Activated CD8-positive, alpha-beta memory T cell treated with anti-CD3 and anti-CD28 coated beads, Interleukin-2, amount 10 ng/mL, durations not matched to agents 7 days and 5 days (primary cell): ENCODE results near the gene TAS2R3. TPM values are rescaled to one million over a fixed set of nuclear protein-coding genes. Genes with fewer than 3 reads are reported as not detected.

Experiments used
- ATAC-seq: fragments of 150-1000 bp; cut with Tn5 transposase; one replicate; pipeline ENCODE4 v1.10.0; 2021; ENCODE audit warnings: moderate library complexity
- CTCF ChIA-PET: fragments of 350-600 bp; sonication (Branson Sonifier 250); formaldehyde crosslinking; loops from one replicate; lab custom pipeline; 2021; ENCODE audit warnings: antibody characterized with exemption; lab: Charles Lee
- DNase-seq: peaks from one replicate; pipeline ENCODE4 v3.0.0-alpha.2; 2020
- H3K27ac Mint-ChIP-seq: one replicate; pipeline ENCODE4 v1.8.0; 2021; ENCODE audit warnings: mild to moderate bottlenecking, mixed read lengths
- H3K27me3 Mint-ChIP-seq: one replicate; pipeline ENCODE4 v1.8.0; 2021; ENCODE audit warnings: mixed read lengths
- H3K36me3 Mint-ChIP-seq: one replicate; pipeline ENCODE4 v1.8.0; 2021; ENCODE audit warnings: mild to moderate bottlenecking, mixed read lengths
- H3K4me1 Mint-ChIP-seq: one replicate; pipeline ENCODE4 v1.8.0; 2021; ENCODE audit warnings: mixed read lengths
- H3K4me3 Mint-ChIP-seq: one replicate; pipeline ENCODE4 v1.8.0; 2021; ENCODE audit warnings: mild to moderate bottlenecking, moderate library complexity, mixed read lengths
- H3K9me3 Mint-ChIP-seq: one replicate; pipeline ENCODE4 v1.8.0; 2022; ENCODE audit warnings: low read depth, mixed read lengths
- total RNA-seq, 2 experiments: library from RNA; stranded (reverse); gene quantifications; one replicate each; pipeline ENCODE4 v1.2.3, GENCODE V29; 2021

The TAS2R3 gene, protein sequence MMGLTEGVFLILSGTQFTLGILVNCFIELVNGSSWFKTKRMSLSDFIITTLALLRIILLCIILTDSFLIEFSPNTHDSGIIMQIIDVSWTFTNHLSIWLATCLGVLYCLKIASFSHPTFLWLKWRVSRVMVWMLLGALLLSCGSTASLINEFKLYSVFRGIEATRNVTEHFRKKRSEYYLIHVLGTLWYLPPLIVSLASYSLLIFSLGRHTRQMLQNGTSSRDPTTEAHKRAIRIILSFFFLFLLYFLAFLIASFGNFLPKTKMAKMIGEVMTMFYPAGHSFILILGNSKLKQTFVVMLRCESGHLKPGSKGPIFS
- under 1 TPM; 0.70 to 0.75 TPM for total RNA-seq

- DNase-seq (no peak), ATAC-seq (no peak)
- Mint-ChIP-seq H3K4me3 (no peak within 1 kb of the TSS), H3K27me3 (no peaks in the 10 kb centered on the region), H3K4me1 (no peaks in the 10 kb centered on the region), H3K36me3 (peaks cover 35% of the 10 kb centered on the region), H3K9me3 (no peaks in the 10 kb centered on the region), H3K27ac (no peak within 1 kb of the TSS)
- CTCF ChIA-PET = interaction anchor here (1.2 kb wide), 1 partner anchor 109 kb away, joined by 5 read pairs; no protein-coding TSS in a partner anchor
Observed at GRCh38 chr7:141763797-141764196, at the start of gene TAS2R3. TAS2R3 (plus strand) TSS chr7:141764097; CDS start chr7:141764159, 62 bp downstream.

GRCh38 chr7:141714571-141714970, 49.3 kb upstream of the TAS2R3 start:
- peaks cover 4% of the 10 kb centered on the region for H3K36me3 Mint-ChIP-seq
- H3K9me3 Mint-ChIP-seq = no peaks in the 10 kb centered on the region
- ATAC-seq (no peak), DNase-seq (no peak)
- peaks cover 3% of the 10 kb centered on the region for H3K27me3 Mint-ChIP-seq
- no peak overlapping the region for H3K27ac Mint-ChIP-seq
- CTCF ChIA-PET = interaction anchor here (0.9 kb wide), 1 partner anchor 23 kb away, joined by 3 read pairs; the partner anchor contains the start of gene SSBP1
- H3K4me3 Mint-ChIP-seq = no peak overlapping the region
- H3K4me1 Mint-ChIP-seq = peaks cover 19% of the 10 kb centered on the region

GRCh38 chr7:141715018-141715417, 48.9 kb upstream of the TAS2R3 start:
- H3K27ac Mint-ChIP-seq = no peak overlapping the region

GRCh38 chr7:141715794-141716689, 47.9 kb upstream of the TAS2R3 start:
- ATAC-seq = no peak
- CTCF ChIA-PET = interaction anchor here (1.0 kb wide), 2 partner anchors 14 to 57 kb away, joined by 3 read pairs; no protein-coding TSS in a partner anchor

More at GRCh38 chr7:141715018-141715417, 48.9 kb upstream of the TAS2R3 start:
- H3K4me1 Mint-ChIP-seq = peaks cover 22% of the 10 kb centered on the region
- DNase-seq = no peak
- CTCF ChIA-PET = interaction anchor here (1.0 kb wide), 1 partner anchor 56 kb away, joined by 3 read pairs; no protein-coding TSS in a partner anchor
- peaks cover 3% of the 10 kb centered on the region for H3K27me3 Mint-ChIP-seq
- no peaks in the 10 kb centered on the region for H3K9me3 Mint-ChIP-seq
- H3K36me3 Mint-ChIP-seq = peaks cover 4% of the 10 kb centered on the region
- ATAC-seq = no peak
- H3K4me3 Mint-ChIP-seq = no peak overlapping the region

GRCh38 chr7:141717450-141717849, 46.4 kb upstream of the TAS2R3 start:
- CTCF ChIA-PET = interaction anchor here (1.2 kb wide), 1 partner anchor 184 kb away, joined by 3 read pairs; no protein-coding TSS in a partner anchor
- no peaks in the 10 kb centered on the region for H3K36me3 Mint-ChIP-seq
- peaks cover 8% of the 10 kb centered on the region for H3K4me1 Mint-ChIP-seq
- H3K4me3 Mint-ChIP-seq = no peak overlapping the region
- DNase-seq = no peak
- H3K27me3 Mint-ChIP-seq = peaks cover 3% of the 10 kb centered on the region
- no peak overlapping the region for H3K27ac Mint-ChIP-seq
- no peaks in the 10 kb centered on the region for H3K9me3 Mint-ChIP-seq
- ATAC-seq = no peak

More at GRCh38 chr7:141715794-141716689, 47.9 kb upstream of the TAS2R3 start:
- Mint-ChIP-seq H3K27ac (no peak overlapping the region), H3K36me3 (peaks cover under 1% of the 10 kb centered on the region), H3K27me3 (peaks cover 3% of the 10 kb centered on the region), H3K9me3 (no peaks in the 10 kb centered on the region), H3K4me3 (no peak overlapping the region), H3K4me1 (peaks cover 22% of the 10 kb centered on the region)
- DNase-seq = no peak

DNA sequence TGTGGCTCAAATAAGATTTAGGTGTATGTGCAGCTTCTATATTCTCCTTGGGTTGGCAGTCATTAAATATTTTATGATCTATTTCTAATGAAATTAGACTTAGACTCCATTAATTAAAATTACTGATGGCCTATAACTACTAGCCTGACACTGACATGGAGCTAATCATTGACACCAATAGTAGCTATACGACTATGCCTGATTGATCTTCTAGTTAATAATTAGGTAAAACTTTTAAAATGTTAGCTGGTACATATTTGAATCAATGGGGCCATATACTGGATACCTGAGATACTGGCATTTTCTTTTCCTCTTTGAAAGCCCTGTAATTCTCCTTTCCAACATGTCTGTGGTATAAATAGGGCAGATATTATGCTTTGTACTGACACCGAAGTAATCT, 41.4 kb upstream of the TAS2R3 start:
- ATAC-seq (no peak), DNase-seq (no peak)
- H3K36me3 Mint-ChIP-seq = no peaks in the 10 kb centered on the region
- H3K27me3 Mint-ChIP-seq = no peaks in the 10 kb centered on the region
- no peaks in the 10 kb centered on the region for H3K9me3 Mint-ChIP-seq
- CTCF ChIA-PET = interaction anchor here (1.0 to 4.1 kb wide), 2 partner anchors 8 to 14 kb away, joined by 3 to 20 read pairs; partner anchors contain the start of gene SSBP1
- no peak overlapping the region for H3K27ac Mint-ChIP-seq
- no peak overlapping the region for H3K4me3 Mint-ChIP-seq
- peaks cover 5% of the 10 kb centered on the region for H3K4me1 Mint-ChIP-seq

DNA sequence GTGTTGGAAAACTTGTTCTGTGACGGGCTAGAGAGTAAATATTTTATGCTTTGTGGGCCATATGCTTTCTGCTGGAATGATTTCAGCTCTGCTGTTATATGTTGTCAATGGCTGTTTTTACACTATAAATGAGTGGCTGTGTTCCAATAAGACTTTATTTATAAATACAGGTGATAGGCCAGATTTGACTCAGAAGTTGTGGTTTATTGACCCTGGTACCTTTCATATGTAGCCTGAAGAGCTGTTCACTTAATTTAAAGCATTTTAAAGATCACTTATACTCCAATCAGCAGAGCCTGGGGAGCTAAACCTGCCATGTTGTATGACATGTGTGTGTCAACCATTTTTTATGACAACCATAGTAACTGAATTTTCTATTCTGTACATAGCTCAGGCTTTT, 34.9 kb upstream of the TAS2R3 start:
- CTCF ChIA-PET = interaction anchor here (0.7 to 1.4 kb wide), 2 partner anchors 9 to 75 kb away, joined by 4 to 12 read pairs; partner anchors contain the start of gene SSBP1
- Mint-ChIP-seq H3K27me3 (no peaks in the 10 kb centered on the region), H3K4me3 (no peak overlapping the region), H3K27ac (no peak overlapping the region), H3K4me1 (no peaks in the 10 kb centered on the region), H3K36me3 (no peaks in the 10 kb centered on the region), H3K9me3 (no peaks in the 10 kb centered on the region)
- ATAC-seq (no peak), DNase-seq (no peak)

DNA sequence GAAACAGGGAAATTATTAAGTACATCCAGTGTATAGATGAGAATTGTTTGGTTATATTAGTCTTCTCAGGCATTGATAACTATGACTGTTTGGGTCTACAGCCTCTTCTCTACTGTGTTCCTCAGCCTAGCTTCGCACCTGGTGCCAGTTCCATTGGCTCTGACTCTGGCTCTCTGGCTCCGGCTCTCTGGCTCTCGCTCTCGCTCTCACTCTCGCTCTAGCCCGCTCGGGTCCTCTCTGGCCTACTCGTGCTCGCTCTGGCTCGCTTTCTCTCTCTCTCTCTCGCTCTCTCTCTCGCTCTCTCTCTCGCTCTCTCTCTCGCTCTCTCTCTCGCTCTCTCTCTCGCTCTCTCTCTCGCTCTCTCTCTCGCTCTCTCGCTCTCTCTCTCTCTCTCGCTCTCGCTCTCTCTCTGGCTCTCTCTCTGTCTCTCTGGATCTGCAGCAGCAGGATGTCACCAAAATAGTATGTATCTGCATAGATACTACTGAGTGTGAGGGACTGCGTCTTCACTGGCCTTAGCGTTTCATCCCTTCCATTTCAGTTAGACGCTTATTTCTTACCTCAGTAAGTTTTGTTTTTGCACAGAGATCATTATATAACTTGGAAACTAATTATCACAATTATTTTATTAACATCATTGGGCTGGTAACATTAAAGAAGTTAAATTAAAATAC, 32.3 kb upstream of the TAS2R3 start:
- H3K4me3 Mint-ChIP-seq = no peak overlapping the region
- peaks cover 4% of the 10 kb centered on the region for H3K4me1 Mint-ChIP-seq
- no peak overlapping the region for H3K27ac Mint-ChIP-seq
- H3K36me3 Mint-ChIP-seq = no peaks in the 10 kb centered on the region
- ATAC-seq (no peak), DNase-seq (no peak)
- no peaks in the 10 kb centered on the region for H3K9me3 Mint-ChIP-seq
- H3K27me3 Mint-ChIP-seq = no peaks in the 10 kb centered on the region
- CTCF ChIA-PET = interaction anchor here (0.6 to 1.0 kb wide), 2 partner anchors 10 to 76 kb away, joined by 3 to 4 read pairs; no protein-coding TSS in a partner anchor

GRCh38 chr7:141737118-141737835, 26.6 kb upstream of the TAS2R3 start:
- H3K36me3 Mint-ChIP-seq = peaks cover 25% of the 10 kb centered on the region
- ATAC-seq = no peak
- peak; percentile 44 for DNase-seq
- H3K27ac Mint-ChIP-seq = peak overlapping the region; percentile 96
- peak overlapping the region; percentile 95 for H3K4me3 Mint-ChIP-seq
- CTCF ChIA-PET = interaction anchor here (0.6 to 3.3 kb wide), 39 partner anchors 7 to 863 kb away, joined by 3 to 51 read pairs (median 5); partner anchors contain the start of genes AGK, DENND11, MRPS33 and TAS2R5
- H3K4me1 Mint-ChIP-seq = peaks cover 36% of the 10 kb centered on the region
- no peaks in the 10 kb centered on the region for H3K9me3 Mint-ChIP-seq
- H3K27me3 Mint-ChIP-seq = no peaks in the 10 kb centered on the region

- Mint-ChIP-seq H3K27ac (peak within 1 kb of the TSS; percentile 96), H3K27me3 (no peaks in the 10 kb centered on the region), H3K4me1 (peaks cover 37% of the 10 kb centered on the region), H3K9me3 (no peaks in the 10 kb centered on the region), H3K4me3 (peak within 1 kb of the TSS; percentile 95), H3K36me3 (peaks cover 27% of the 10 kb centered on the region)
- ATAC-seq (peak; percentile 94), DNase-seq (peak; percentile 95)
- CTCF ChIA-PET = interaction anchor here (0.6 to 3.3 kb wide), 40 partner anchors 8 to 864 kb away, joined by 3 to 51 read pairs (median 4); partner anchors contain the start of genes AGK, DENND11, MRPS33 and TAS2R5
Observed at GRCh38 chr7:141737836-141738591, 25.9 kb upstream of the TAS2R3 start, which contains the start of gene SSBP1. SSBP1 (plus strand) TSS chr7:141738358; CDS start chr7:141739167, 809 bp downstream.

GRCh38 chr7:141738592-141739013, 25.3 kb upstream of the TAS2R3 start:
- Mint-ChIP-seq H3K27ac (peak overlapping the region; percentile 96), H3K27me3 (no peaks in the 10 kb centered on the region), H3K9me3 (no peaks in the 10 kb centered on the region), H3K4me1 (peaks cover 41% of the 10 kb centered on the region), H3K36me3 (peaks cover 33% of the 10 kb centered on the region), H3K4me3 (peak overlapping the region; percentile 95)
- CTCF ChIA-PET = interaction anchor here (0.9 to 3.3 kb wide), 28 partner anchors 10 to 726 kb away, joined by 3 to 51 read pairs (median 6); partner anchors contain the start of genes AGK, DENND11, MRPS33 and TAS2R5
- no peak for ATAC-seq
- DNase-seq = no peak
